ENCODE measurements around the gene SLC8A2.

SLC8A2 gene

GRCh38 chr19:47492137-47492533, 20.4 kb upstream of the SLC8A2 start:
- no peak overlapping the region for H3K18ac ChIP-seq (ENCODE audit: low read length)
- no peak overlapping the region for H2BK5ac ChIP-seq (ENCODE audit: low read length)
- no peak overlapping the region for H2AK5ac ChIP-seq (ENCODE audit: low read length)
- no peak overlapping the region for H3K9ac ChIP-seq (ENCODE audit: low read length)
- no peaks in the 10 kb centered on the region for H3K4me1 ChIP-seq (ENCODE audit: control insufficient read depth, low read depth, low read length)
- no peak overlapping the region for H3K56ac ChIP-seq (ENCODE audit: low read length)
- no peak overlapping the region for H3K23ac ChIP-seq (ENCODE audit: low read length)
- DNase-seq: no peak
- H3K4ac ChIP-seq (ENCODE audit: low read depth, low read length): no peak overlapping the region
- H4K5ac ChIP-seq (ENCODE audit: low read length): no peak overlapping the region
- H3K79me1 ChIP-seq (ENCODE audit: low read length): no peaks in the 10 kb centered on the region
- no peaks in the 10 kb centered on the region for H3K27me3 ChIP-seq (ENCODE audit: insufficient read depth, low read length, poor library complexity)
- no peak overlapping the region for H2BK120ac ChIP-seq (ENCODE audit: low read depth, low read length)
- H3K4me3 ChIP-seq (ENCODE audit: low read length): no peak overlapping the region
- no peak overlapping the region for H4K8ac ChIP-seq (ENCODE audit: low read depth, low read length)
- no CpG with 5 or more reads among the region's 14 CpGs for WGBS (ENCODE audit: extremely low coverage, insufficient coverage, low lambda C conversion rate)
- peaks cover 3% of the 10 kb centered on the region for H3K36me3 ChIP-seq (ENCODE audit: control insufficient read depth, insufficient read depth, low read length)
- H3K4me2 ChIP-seq (ENCODE audit: low read length): no peak overlapping the region
- H3K27ac ChIP-seq (ENCODE audit: low read depth, low read length): no peak overlapping the region
- no peak overlapping the region for H2BK15ac ChIP-seq (replicated peaks; ENCODE audit: low read depth)
- no peaks in the 10 kb centered on the region for H3K79me2 ChIP-seq (ENCODE audit: control insufficient read depth, insufficient read depth, low read length)

- H3K4ac ChIP-seq (ENCODE audit: low read depth, low read length): no peak overlapping the region
- no peak overlapping the region for H4K8ac ChIP-seq (ENCODE audit: low read depth, low read length)
- H3K23ac ChIP-seq (ENCODE audit: low read length): no peak overlapping the region
- H3K56ac ChIP-seq (ENCODE audit: low read length): no peak overlapping the region
- no peaks in the 10 kb centered on the region for H3K79me1 ChIP-seq (ENCODE audit: low read length)
- H3K79me2 ChIP-seq (ENCODE audit: control insufficient read depth, insufficient read depth, low read length): no peaks in the 10 kb centered on the region
- H3K4me1 ChIP-seq (ENCODE audit: control insufficient read depth, low read depth, low read length): no peaks in the 10 kb centered on the region
- no peak overlapping the region for H3K9ac ChIP-seq (ENCODE audit: low read length)
- H2BK120ac ChIP-seq (ENCODE audit: low read depth, low read length): no peak overlapping the region
- H3K4me3 ChIP-seq (ENCODE audit: low read length): no peak overlapping the region
- no peak overlapping the region for H2BK5ac ChIP-seq (ENCODE audit: low read length)
- H4K5ac ChIP-seq (ENCODE audit: low read length): no peak overlapping the region
- H3K27me3 ChIP-seq (ENCODE audit: insufficient read depth, low read length, poor library complexity): no peaks in the 10 kb centered on the region
- peaks cover 3% of the 10 kb centered on the region for H3K36me3 ChIP-seq (ENCODE audit: control insufficient read depth, insufficient read depth, low read length)
- H3K18ac ChIP-seq (ENCODE audit: low read length): no peak overlapping the region
- no CpG with 5 or more reads among the region's 22 CpGs for WGBS (ENCODE audit: extremely low coverage, insufficient coverage, low lambda C conversion rate)
- no peak for DNase-seq
- H2BK15ac ChIP-seq (replicated peaks; ENCODE audit: low read depth): no peak overlapping the region
- H2AK5ac ChIP-seq (ENCODE audit: low read length): no peak overlapping the region
- H3K27ac ChIP-seq (ENCODE audit: low read depth, low read length): no peak overlapping the region
- H3K4me2 ChIP-seq (ENCODE audit: low read length): no peak overlapping the region
Measured at GRCh38 chr19:47491358-47492136, 19.9 kb upstream of the SLC8A2 start.

- WGBS (ENCODE audit: extremely low coverage, insufficient coverage, low lambda C conversion rate): no CpG with 5 or more reads among the region's 3 CpGs
- no peak overlapping the region for H3K18ac ChIP-seq (ENCODE audit: low read length)
- DNase-seq: no peak
Measured at GRCh38 chr19:47490847-47491246, 19.2 kb upstream of the SLC8A2 start.

DNA sequence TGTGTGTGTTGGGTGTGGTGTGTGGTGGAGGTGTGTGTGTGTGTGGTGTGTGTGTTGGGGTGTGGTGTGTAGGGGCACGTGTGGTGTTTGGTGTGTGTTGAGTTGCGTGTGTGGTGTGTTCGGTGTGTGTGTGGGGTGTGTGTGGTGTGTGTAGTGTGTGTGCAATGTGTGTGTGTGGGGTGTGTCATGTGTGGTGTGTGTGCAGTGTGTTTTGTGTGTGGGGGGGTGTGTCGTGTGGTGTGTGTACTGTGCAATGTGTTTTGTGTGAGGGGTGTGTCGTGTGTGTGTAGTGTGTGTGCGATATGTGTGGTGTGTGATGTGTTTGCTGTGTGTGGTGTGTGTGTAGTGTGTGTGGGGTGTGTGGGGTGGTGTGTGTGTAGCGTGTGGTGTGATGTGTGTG, 18.3 kb upstream of the SLC8A2 start:
- H3K27ac ChIP-seq (ENCODE audit: low read depth, low read length): no peak overlapping the region
- H3K9ac ChIP-seq (ENCODE audit: low read length): no peak overlapping the region
- H2BK15ac ChIP-seq (replicated peaks; ENCODE audit: low read depth): no peak overlapping the region
- no peaks in the 10 kb centered on the region for H3K4me1 ChIP-seq (ENCODE audit: control insufficient read depth, low read depth, low read length)
- no peak overlapping the region for H2BK120ac ChIP-seq (ENCODE audit: low read depth, low read length)
- H3K4me2 ChIP-seq (ENCODE audit: low read length): no peak overlapping the region
- peaks cover 3% of the 10 kb centered on the region for H3K36me3 ChIP-seq (ENCODE audit: control insufficient read depth, insufficient read depth, low read length)
- no peak for DNase-seq
- H3K56ac ChIP-seq (ENCODE audit: low read length): no peak overlapping the region
- H3K79me1 ChIP-seq (ENCODE audit: low read length): no peaks in the 10 kb centered on the region
- H4K8ac ChIP-seq (ENCODE audit: low read depth, low read length): no peak overlapping the region
- no peak overlapping the region for H3K4ac ChIP-seq (ENCODE audit: low read depth, low read length)
- no peak overlapping the region for H2BK5ac ChIP-seq (ENCODE audit: low read length)
- H2AK5ac ChIP-seq (ENCODE audit: low read length): no peak overlapping the region
- no peaks in the 10 kb centered on the region for H3K27me3 ChIP-seq (ENCODE audit: insufficient read depth, low read length, poor library complexity)
- WGBS (ENCODE audit: extremely low coverage, insufficient coverage, low lambda C conversion rate): 100% methylated on average over 6 of the region's 7 CpGs
- H3K18ac ChIP-seq (ENCODE audit: low read length): no peak overlapping the region
- H3K23ac ChIP-seq (ENCODE audit: low read length): no peak overlapping the region
- no peak overlapping the region for H4K5ac ChIP-seq (ENCODE audit: low read length)
- no peaks in the 10 kb centered on the region for H3K79me2 ChIP-seq (ENCODE audit: control insufficient read depth, insufficient read depth, low read length)
- H3K4me3 ChIP-seq (ENCODE audit: low read length): no peak overlapping the region

More at GRCh38 chr19:47490847-47491246, 19.2 kb upstream of the SLC8A2 start:
- Histone ChIP-seq H3K79me2 (ENCODE audit: control insufficient read depth, insufficient read depth, low read length) (no peaks in the 10 kb centered on the region), H3K27me3 (ENCODE audit: insufficient read depth, low read length, poor library complexity) (no peaks in the 10 kb centered on the region), H3K4me1 (ENCODE audit: control insufficient read depth, low read depth, low read length) (no peaks in the 10 kb centered on the region), H3K56ac (ENCODE audit: low read length) (no peak overlapping the region), H3K9ac (ENCODE audit: low read length) (no peak overlapping the region), H3K27ac (ENCODE audit: low read depth, low read length) (no peak overlapping the region), H4K5ac (ENCODE audit: low read length) (no peak overlapping the region), H3K4me3 (ENCODE audit: low read length) (no peak overlapping the region), H3K4ac (ENCODE audit: low read depth, low read length) (no peak overlapping the region), H2AK5ac (ENCODE audit: low read length) (no peak overlapping the region), H4K8ac (ENCODE audit: low read depth, low read length) (no peak overlapping the region), H2BK120ac (ENCODE audit: low read depth, low read length) (no peak overlapping the region), H2BK15ac (replicated peaks; ENCODE audit: low read depth) (no peak overlapping the region), H2BK5ac (ENCODE audit: low read length) (no peak overlapping the region), H3K79me1 (ENCODE audit: low read length) (no peaks in the 10 kb centered on the region), H3K23ac (ENCODE audit: low read length) (no peak overlapping the region), H3K4me2 (ENCODE audit: low read length) (no peak overlapping the region), H3K36me3 (ENCODE audit: control insufficient read depth, insufficient read depth, low read length) (peaks cover 3% of the 10 kb centered on the region)

DNA sequence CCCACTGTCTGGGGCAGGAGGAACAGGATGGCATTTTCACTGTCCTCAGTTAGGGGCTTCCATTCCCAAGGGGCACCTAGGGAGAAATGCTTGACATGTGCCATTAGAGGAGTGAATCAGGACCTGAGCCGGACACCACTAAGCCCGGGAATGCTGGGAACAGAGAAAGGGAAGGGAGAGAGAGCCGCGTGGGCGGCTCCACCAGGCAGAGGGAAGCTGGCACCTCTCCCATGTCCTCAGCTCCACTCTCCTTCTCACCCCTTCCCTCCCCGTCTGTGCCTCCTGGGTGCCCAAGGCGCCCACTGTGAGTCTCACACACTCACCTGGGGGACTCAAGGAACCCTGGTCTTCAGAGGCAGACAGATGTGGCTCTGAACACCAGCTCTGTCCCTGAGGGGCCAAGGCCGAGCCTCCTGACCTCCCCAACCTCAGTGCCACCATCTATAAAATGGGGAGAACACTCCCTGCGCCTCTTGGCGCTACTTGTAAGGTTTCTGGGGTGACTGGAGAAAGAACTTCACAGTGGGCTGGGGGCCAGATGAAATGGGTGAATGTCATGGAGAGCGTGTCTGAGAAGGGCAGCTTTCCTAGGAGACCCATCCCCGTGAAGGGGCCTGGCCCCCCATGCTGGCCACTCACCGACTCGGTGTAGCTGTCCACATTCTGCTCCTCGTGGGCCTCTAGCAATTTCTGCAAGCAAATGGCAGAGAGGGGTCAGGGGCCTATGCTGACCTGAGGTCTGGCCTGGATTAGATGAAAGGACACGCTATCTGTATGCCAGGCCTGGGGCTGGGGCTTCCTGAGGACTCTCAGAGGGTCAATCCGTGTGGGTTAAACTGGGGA, 17.6 kb upstream of the SLC8A2 start:
- no peak overlapping the region for H3K27ac ChIP-seq (ENCODE audit: low read depth, low read length)
- no peak overlapping the region for H4K8ac ChIP-seq (ENCODE audit: low read depth, low read length)
- no peaks in the 10 kb centered on the region for H3K4me1 ChIP-seq (ENCODE audit: control insufficient read depth, low read depth, low read length)
- H3K79me2 ChIP-seq (ENCODE audit: control insufficient read depth, insufficient read depth, low read length): no peaks in the 10 kb centered on the region
- H4K5ac ChIP-seq (ENCODE audit: low read length): no peak overlapping the region
- no peak for DNase-seq
- H3K18ac ChIP-seq (ENCODE audit: low read length): no peak overlapping the region
- no peak overlapping the region for H2BK120ac ChIP-seq (ENCODE audit: low read depth, low read length)
- H3K4me3 ChIP-seq (ENCODE audit: low read length): no peak overlapping the region
- H2BK5ac ChIP-seq (ENCODE audit: low read length): no peak overlapping the region
- no peak overlapping the region for H2AK5ac ChIP-seq (ENCODE audit: low read length)
- no peak overlapping the region for H3K9ac ChIP-seq (ENCODE audit: low read length)
- no peak overlapping the region for H3K23ac ChIP-seq (ENCODE audit: low read length)
- H3K4me2 ChIP-seq (ENCODE audit: low read length): no peak overlapping the region
- WGBS (ENCODE audit: extremely low coverage, insufficient coverage, low lambda C conversion rate): no CpG with 5 or more reads among the region's 17 CpGs
- no peak overlapping the region for H2BK15ac ChIP-seq (replicated peaks; ENCODE audit: low read depth)
- H3K36me3 ChIP-seq (ENCODE audit: control insufficient read depth, insufficient read depth, low read length): peaks cover 3% of the 10 kb centered on the region
- H3K56ac ChIP-seq (ENCODE audit: low read length): no peak overlapping the region
- no peaks in the 10 kb centered on the region for H3K27me3 ChIP-seq (ENCODE audit: insufficient read depth, low read length, poor library complexity)
- H3K4ac ChIP-seq (ENCODE audit: low read depth, low read length): no peak overlapping the region
- no peaks in the 10 kb centered on the region for H3K79me1 ChIP-seq (ENCODE audit: low read length)
